Ishikawa (cell line): ENCODE results near the gene FAM131A.

ENCODE experiments used
- CREB1 ChIP-seq: IDR thresholded peaks from 2 replicates; pipeline ENCODE4 v1.6.1; 2012; ENCODE audit warnings: low read depth
- EGR1 ChIP-seq: IDR thresholded peaks from 2 replicates; pipeline ENCODE4 v1.6.1; 2012
- RAD21 ChIP-seq: IDR thresholded peaks from 2 replicates; pipeline ENCODE4 v1.6.1; 2012; ENCODE audit warnings: low read depth
- TF ChIP-seq, protein P1 (sequence below): IDR thresholded peaks from 2 replicates; pipeline ENCODE4 v1.6.1; 2012

DNA sequence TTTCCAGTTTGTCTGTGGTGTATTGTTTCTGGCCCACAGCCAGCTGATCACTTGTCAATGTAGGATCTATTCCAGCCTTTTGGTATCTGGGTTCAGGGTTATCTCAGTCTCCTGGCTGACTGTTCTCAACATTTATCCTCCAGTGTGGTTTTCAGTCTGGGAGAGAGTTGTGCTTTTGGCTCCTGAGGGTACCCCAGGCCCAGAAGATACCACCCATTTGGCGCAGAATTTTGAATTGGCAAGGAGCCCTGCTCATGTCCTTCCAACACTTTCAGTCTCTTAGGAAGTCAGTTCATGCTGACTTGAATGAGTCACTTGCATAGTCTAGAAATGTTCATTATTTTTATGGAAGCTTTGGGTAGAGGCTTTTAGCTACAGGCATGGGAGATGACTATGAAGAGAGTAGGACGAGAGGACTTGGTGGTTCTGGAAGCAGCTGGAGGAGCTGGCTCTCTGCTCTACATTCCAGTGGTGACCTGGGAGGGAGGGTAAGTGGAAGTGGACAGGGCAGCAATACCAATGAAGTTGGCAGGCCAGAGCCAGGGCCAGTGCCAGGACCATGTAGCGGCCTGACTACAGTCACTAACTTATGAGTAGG lies 31.3 kb downstream of the FAM131A start:
- TF ChIP-seq EGR1 (no peak), CREB1 (no peak), RAD21 (no peak)
- TF ChIP-seq, protein P1, sequence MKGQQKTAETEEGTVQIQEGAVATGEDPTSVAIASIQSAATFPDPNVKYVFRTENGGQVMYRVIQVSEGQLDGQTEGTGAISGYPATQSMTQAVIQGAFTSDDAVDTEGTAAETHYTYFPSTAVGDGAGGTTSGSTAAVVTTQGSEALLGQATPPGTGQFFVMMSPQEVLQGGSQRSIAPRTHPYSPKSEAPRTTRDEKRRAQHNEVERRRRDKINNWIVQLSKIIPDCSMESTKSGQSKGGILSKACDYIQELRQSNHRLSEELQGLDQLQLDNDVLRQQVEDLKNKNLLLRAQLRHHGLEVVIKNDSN = no peak
